GM06990 (cell line): ENCODE data around the gene ZNF441.

Experiments used
- DNase-seq: peaks from one replicate; pipeline ENCODE4 v3.0.0-alpha.2; 2011; ENCODE audit not compliant: insufficient read length; ENCODE audit errors: extremely low read depth
- H3K27me3 ChIP-seq: replicated peaks from 2 replicates; pipeline ENCODE4 v1.6.0; 2011; ENCODE audit warnings: low read length; ENCODE audit not compliant: control insufficient read depth, insufficient read depth
- H3K36me3 ChIP-seq: 2 replicates; pipeline ENCODE4 v1.5.1; 2011; ENCODE audit warnings: low read length; ENCODE audit not compliant: control insufficient read depth, insufficient read depth
- H3K4me3 ChIP-seq: replicated peaks from 2 replicates; pipeline ENCODE4 v1.5.1; 2011; ENCODE audit warnings: low read depth, mild to moderate bottlenecking, control low read depth, low read length
- CTCF ChIP-seq: IDR thresholded peaks from 2 replicates; pipeline ENCODE4 v1.5.1; 2011; ENCODE audit warnings: low read length, control low read depth, mild to moderate bottlenecking, inconsistent platforms; ENCODE audit not compliant: insufficient read depth, poor library complexity, severe bottlenecking

ZNF441 gene

GRCh38 chr19:11806354-11807098 lies 39.7 kb downstream of the ZNF441 start:
- no peak for DNase-seq
- Histone ChIP-seq H3K4me3 (no peak overlapping the region), H3K36me3 (no peaks in the 10 kb centered on the region; the same call in 1 of the 2 replicates), H3K27me3 (no peaks in the 10 kb centered on the region)
- TF ChIP-seq CTCF = no peak

- no peak for DNase-seq
- Histone ChIP-seq H3K4me3 (no peak overlapping the region), H3K27me3 (no peaks in the 10 kb centered on the region), H3K36me3 (no peaks in the 10 kb centered on the region; the same call in 1 of the 2 replicates)
- TF ChIP-seq CTCF = no peak
Measured at GRCh38 chr19:11807099-11807380, 40.2 kb downstream of the ZNF441 start.

- no peak for DNase-seq
- peak overlapping the region; percentile 82 for H3K4me3 ChIP-seq
- no peaks in the 10 kb centered on the region for H3K36me3 ChIP-seq
- no peaks in the 10 kb centered on the region for H3K27me3 ChIP-seq
- TF ChIP-seq CTCF = no peak
Measured at GRCh38 chr19:11813703-11814028, 46.9 kb downstream of the ZNF441 start.

GRCh38 chr19:11814029-11814699 lies 47.4 kb downstream of the ZNF441 start, which contains the start of gene ZNF440:
Gene ZNF440, plus strand, starts transcription at chr19:11814273. Its CDS starts 175 bp downstream, at chr19:11814448.
- Histone ChIP-seq H3K27me3 (no peaks in the 10 kb centered on the region), H3K36me3 (no peaks in the 10 kb centered on the region), H3K4me3 (peak within 1 kb of the TSS; percentile 82)
- no peak for TF ChIP-seq CTCF
- peak; percentile 92 for DNase-seq

GRCh38 chr19:11814700-11815035 lies 47.9 kb downstream of the ZNF441 start:
- DNase-seq = no peak
- TF ChIP-seq CTCF = no peak

More at GRCh38 chr19:11814700-11815035, 47.9 kb downstream of the ZNF441 start:
- H3K4me3 ChIP-seq = peak overlapping the region; percentile 82
- H3K27me3 ChIP-seq = no peaks in the 10 kb centered on the region
- no peaks in the 10 kb centered on the region for H3K36me3 ChIP-seq
